Activated CD4-positive, alpha-beta T cell treated with anti-CD3 and anti-CD28 coated beads, Interleukin-2, amount 10 ng/mL, durations not matched to agents 24 days and 14 days (primary cell): ENCODE data around the gene DDX27. TPM values are rescaled to one million over a fixed set of nuclear protein-coding genes. Genes with fewer than 3 reads are reported as not detected.

ENCODE experiments used
- DNase-seq: peaks from one replicate; pipeline ENCODE4 v3.0.0; 2022
- H3K27ac Mint-ChIP-seq: one replicate; pipeline ENCODE4 v1.8.0; 2022; ENCODE audit warnings: mild to moderate bottlenecking, mixed read lengths
- H3K27me3 Mint-ChIP-seq: one replicate; pipeline ENCODE4 v1.8.0; 2022; ENCODE audit warnings: mixed read lengths
- H3K36me3 Mint-ChIP-seq: one replicate; pipeline ENCODE4 v1.8.0; 2022; ENCODE audit warnings: low read depth, mild to moderate bottlenecking, mixed read lengths
- H3K4me1 Mint-ChIP-seq: one replicate; pipeline ENCODE4 v1.8.0; 2021; ENCODE audit warnings: mixed read lengths
- H3K4me3 Mint-ChIP-seq: one replicate; pipeline ENCODE4 v1.8.0; 2022; ENCODE audit warnings: mild to moderate bottlenecking, moderate library complexity, mixed read lengths
- H3K9me3 Mint-ChIP-seq: one replicate; pipeline ENCODE4 v1.8.0; 2021; ENCODE audit warnings: mixed read lengths
- intact Hi-C: fragments of 100-400 bp; cut with micrococcal nuclease; formaldehyde crosslinking; loops from one replicate; pipeline ENCODE4 v1.15.1; 2023
- total RNA-seq: library from RNA; stranded (reverse); gene quantifications from 2 replicates; pipeline ENCODE4 v1.2.3, GENCODE V29; 2022

Gene DDX27
- total RNA-seq, 1 donor from 2014 or later, result 56.5 TPM

- Mint-ChIP-seq H3K27ac (peak overlapping the region; percentile 23), H3K27me3 (no peaks in the 10 kb centered on the region), H3K4me3 (peak overlapping the region; percentile 78), H3K4me1 (peaks cover 60% of the 10 kb centered on the region), H3K36me3 (peaks cover 87% of the 10 kb centered on the region), H3K9me3 (peaks cover 5% of the 10 kb centered on the region)
- intact Hi-C loops, result no loop called here
- DNase-seq, result no peak
Observed at GRCh38 chr20:49268600-49269365, 49.6 kb downstream of the DDX27 start.

GRCh38 chr20:49270177-49270576 is 51.0 kb downstream of the DDX27 start:
- Mint-ChIP-seq H3K36me3 (peaks cover 78% of the 10 kb centered on the region), H3K27me3 (no peaks in the 10 kb centered on the region), H3K4me1 (peaks cover 64% of the 10 kb centered on the region), H3K4me3 (peak overlapping the region; percentile 78), H3K27ac (peak overlapping the region; percentile 10), H3K9me3 (peaks cover 5% of the 10 kb centered on the region)
- intact Hi-C loops, result no loop called here
- no peak for DNase-seq

GRCh38 chr20:49270736-49271135 is 51.5 kb downstream of the DDX27 start:
- intact Hi-C loops, result no loop called here
- H3K36me3 Mint-ChIP-seq, result peaks cover 80% of the 10 kb centered on the region
- DNase-seq, result no peak
- H3K4me3 Mint-ChIP-seq, result peak overlapping the region; percentile 78
- H3K4me1 Mint-ChIP-seq, result peaks cover 66% of the 10 kb centered on the region
- H3K9me3 Mint-ChIP-seq, result peaks cover 5% of the 10 kb centered on the region
- no peaks in the 10 kb centered on the region for H3K27me3 Mint-ChIP-seq
- H3K27ac Mint-ChIP-seq, result no peak overlapping the region

GRCh38 chr20:49272654-49273053 is 53.4 kb downstream of the DDX27 start:
- H3K4me1 Mint-ChIP-seq, result peaks cover 55% of the 10 kb centered on the region
- H3K27me3 Mint-ChIP-seq, result no peaks in the 10 kb centered on the region
- peaks cover 80% of the 10 kb centered on the region for H3K36me3 Mint-ChIP-seq
- H3K27ac Mint-ChIP-seq, result peak overlapping the region; percentile 77
- H3K9me3 Mint-ChIP-seq, result peaks cover 5% of the 10 kb centered on the region
- H3K4me3 Mint-ChIP-seq, result peak overlapping the region; percentile 76
- no peak for DNase-seq
- intact Hi-C loops, result no loop called here

GRCh38 chr20:49273696-49274277 is 54.6 kb downstream of the DDX27 start:
- Mint-ChIP-seq H3K27me3 (no peaks in the 10 kb centered on the region), H3K27ac (peak overlapping the region; percentile 25), H3K9me3 (peaks cover 4% of the 10 kb centered on the region), H3K4me3 (peak overlapping the region; percentile 39), H3K4me1 (peaks cover 49% of the 10 kb centered on the region), H3K36me3 (peaks cover 79% of the 10 kb centered on the region)
- intact Hi-C loops, result no loop called here
- no peak for DNase-seq

- no peak for DNase-seq
- Mint-ChIP-seq H3K36me3 (peaks cover 79% of the 10 kb centered on the region), H3K27me3 (no peaks in the 10 kb centered on the region), H3K4me1 (peaks cover 43% of the 10 kb centered on the region), H3K4me3 (peak overlapping the region; percentile 99), H3K9me3 (peaks cover 6% of the 10 kb centered on the region), H3K27ac (peak overlapping the region; percentile 99)
- intact Hi-C loops, result loop anchor here (5.0 kb wide), 5 partner anchors 108 to 1657 kb away; partner anchors contain the start of genes ADNP and UBE2V1
Observed at GRCh38 chr20:49275216-49275615, 56.0 kb downstream of the DDX27 start.

- Mint-ChIP-seq H3K4me1 (peaks cover 42% of the 10 kb centered on the region), H3K27me3 (no peaks in the 10 kb centered on the region), H3K27ac (peak overlapping the region; percentile 99), H3K4me3 (peak overlapping the region; percentile 99), H3K9me3 (peaks cover 11% of the 10 kb centered on the region), H3K36me3 (peaks cover 79% of the 10 kb centered on the region)
- intact Hi-C loops, result loop anchor here (1.0 to 5.0 kb wide), 7 partner anchors 35 to 1657 kb away; partner anchors contain the start of genes ADNP, DDX27 and UBE2V1
- DNase-seq, result no peak
Observed at GRCh38 chr20:49275636-49276035, 56.4 kb downstream of the DDX27 start.

- Mint-ChIP-seq H3K36me3 (peaks cover 79% of the 10 kb centered on the region), H3K9me3 (peaks cover 13% of the 10 kb centered on the region), H3K4me3 (peak overlapping the region; percentile 99), H3K27me3 (no peaks in the 10 kb centered on the region), H3K4me1 (peaks cover 43% of the 10 kb centered on the region), H3K27ac (peak overlapping the region; percentile 99)
- intact Hi-C loops, result loop anchor here (1.0 to 5.0 kb wide), 7 partner anchors 34 to 1656 kb away; partner anchors contain the start of genes ADNP, DDX27 and UBE2V1
- DNase-seq, result peak; percentile 79
Observed at GRCh38 chr20:49276161-49276960, 57.1 kb downstream of the DDX27 start.

GRCh38 chr20:49276961-49277785 is 58.0 kb downstream of the DDX27 start:
- H3K36me3 Mint-ChIP-seq, result peaks cover 79% of the 10 kb centered on the region
- DNase-seq, result peak; percentile 79
- peak overlapping the region; percentile 99 for H3K27ac Mint-ChIP-seq
- intact Hi-C loops, result loop anchor here (1.0 to 5.0 kb wide), 7 partner anchors 33 to 1655 kb away; partner anchors contain the start of genes ADNP, DDX27 and UBE2V1
- peaks cover 48% of the 10 kb centered on the region for H3K4me1 Mint-ChIP-seq
- peak overlapping the region; percentile 99 for H3K4me3 Mint-ChIP-seq
- peaks cover 14% of the 10 kb centered on the region for H3K9me3 Mint-ChIP-seq
- no peaks in the 10 kb centered on the region for H3K27me3 Mint-ChIP-seq

GRCh38 chr20:49277786-49278035 is 58.5 kb downstream of the DDX27 start:
- no peak for DNase-seq
- H3K4me3 Mint-ChIP-seq, result peak overlapping the region; percentile 99
- intact Hi-C loops, result loop anchor here (1.0 to 5.0 kb wide), 9 partner anchors 90 to 1655 kb away; partner anchors contain the start of genes ADNP, CSE1L, PTPN1 and UBE2V1
- H3K9me3 Mint-ChIP-seq, result peaks cover 19% of the 10 kb centered on the region
- H3K4me1 Mint-ChIP-seq, result peaks cover 48% of the 10 kb centered on the region
- H3K27ac Mint-ChIP-seq, result peak overlapping the region; percentile 99
- H3K27me3 Mint-ChIP-seq, result no peaks in the 10 kb centered on the region
- peaks cover 79% of the 10 kb centered on the region for H3K36me3 Mint-ChIP-seq

- Mint-ChIP-seq H3K4me1 (peaks cover 52% of the 10 kb centered on the region), H3K36me3 (peaks cover 82% of the 10 kb centered on the region), H3K4me3 (peak within 1 kb of the TSS; percentile 99), H3K27ac (peak within 1 kb of the TSS; percentile 99), H3K9me3 (peaks cover 24% of the 10 kb centered on the region), H3K27me3 (no peaks in the 10 kb centered on the region)
- intact Hi-C loops, result loop anchor here (1.0 to 5.0 kb wide), 9 partner anchors 91 to 1654 kb away; partner anchors contain the start of genes ADNP, CSE1L, PTPN1 and UBE2V1
- peak; percentile 99 for DNase-seq
Observed at GRCh38 chr20:49278036-49278817, 59.0 kb downstream of the DDX27 start, which contains the start of gene ZNFX1. Gene ZNFX1, minus strand, starts transcription at chr20:49278057. Its CDS starts 2,218 bp downstream, at chr20:49275839.
